OCI-LY7 (cell line): ENCODE results near the gene SART1. TPM values are rescaled to one million over a fixed set of nuclear protein-coding genes. Genes with fewer than 3 reads are reported as not detected.
A peak's percentile ranks its signal among the peaks of the same experiment; 100 is the strongest.

Experiments used
- BruUV-seq: library from RNA; stranded (reverse); fragments of 400-500 nt; replicated peaks from 2 replicates; lab custom pipeline; 2021; lab: Mats Ljungman, UMichigan
- CTCF ChIA-PET: fragments of 300-600 bp; sonication (Branson Sonifier 250); formaldehyde crosslinking; loops from one replicate; lab custom pipeline; 2022; ENCODE audit warnings: antibody characterized with exemption; ENCODE audit not compliant: unreplicated experiment; lab: Charles Lee
- POLR2A ChIA-PET: fragments of 300-600 bp; sonication (Branson Sonifier 250); formaldehyde crosslinking; loops from one replicate; lab custom pipeline; 2022; ENCODE audit warnings: antibody characterized with exemption; lab: Charles Lee
- DNase-seq: peaks from one replicate; pipeline ENCODE4 v3.0.0-alpha.2; 2015; ENCODE audit warnings: low spot score
- H2AFZ ChIP-seq: fragments of 200-600 bp; sonication (generic), shearing (Covaris generic); 2 replicates; pipeline ENCODE4 v1.6.1; 2014; ENCODE audit warnings: mild to moderate bottlenecking, antibody characterized with exemption, low read length, moderate library complexity
- H3K27ac ChIP-seq: fragments of 200-600 bp; sonication (generic); 2 replicates; pipeline ENCODE4 v1.5.1; 2014; ENCODE audit warnings: mixed run types, low read depth, mild to moderate bottlenecking, moderate library complexity, low read length, inconsistent platforms; ENCODE audit not compliant: poor library complexity, severe bottlenecking
- H3K36me3 ChIP-seq: fragments of 200-600 bp; sonication (generic); 2 replicates; pipeline ENCODE4 v1.6.1; 2014; ENCODE audit warnings: mild to moderate bottlenecking, antibody characterized with exemption, low read length, moderate library complexity, mixed read lengths; ENCODE audit not compliant: insufficient read depth
- H3K4me1 ChIP-seq: fragments of 200-600 bp; sonication (generic); 2 replicates; pipeline ENCODE4 v1.5.1; 2014; ENCODE audit warnings: mild to moderate bottlenecking, low read length; ENCODE audit not compliant: insufficient read depth, poor library complexity, severe bottlenecking
- H3K4me2 ChIP-seq: fragments of 200-600 bp; sonication (generic); 2 replicates; pipeline ENCODE4 v1.6.1; 2014; ENCODE audit warnings: mild to moderate bottlenecking, low read length
- H3K4me3 ChIP-seq: fragments of 200-600 bp; sonication (generic); 2 replicates; pipeline ENCODE4 v1.5.1; 2014; ENCODE audit warnings: mild to moderate bottlenecking, low read depth, low read length; ENCODE audit not compliant: poor library complexity, severe bottlenecking
- H3K79me2 ChIP-seq: fragments of 200-600 bp; sonication (generic); 2 replicates; pipeline ENCODE4 v1.6.1; 2016; ENCODE audit warnings: low read depth, mild to moderate bottlenecking, low read length, moderate library complexity, mixed read lengths; ENCODE audit not compliant: insufficient read depth
- H3K9me2 ChIP-seq: fragments of 200-600 bp; sonication (generic); 2 replicates; pipeline ENCODE4 v1.6.1; 2016; ENCODE audit warnings: mild to moderate bottlenecking, low read length, mixed read lengths; ENCODE audit not compliant: insufficient read depth
- H3K9me3 ChIP-seq: fragments of 200-600 bp; sonication (generic); 2 replicates; pipeline ENCODE4 v1.6.1; 2014; ENCODE audit warnings: mild to moderate bottlenecking, mixed run types, low read length, mixed read lengths
- H4K20me1 ChIP-seq: fragments of 200-600 bp; sonication (generic); 2 replicates; pipeline ENCODE4 v1.6.1; 2014; ENCODE audit warnings: mild to moderate bottlenecking, antibody characterized with exemption, low read length, moderate library complexity, mixed read lengths; ENCODE audit not compliant: insufficient read depth
- CTCF ChIP-seq: fragments of 200-600 bp; sonication (generic); conservative IDR thresholded peaks from 2 replicates; pipeline ENCODE4 v1.5.1; 2014; ENCODE audit warnings: mild to moderate bottlenecking, antibody characterized with exemption, low read length, moderate library complexity, mixed read lengths
- EZH2phosphoT487 ChIP-seq: fragments of 200-600 bp; sonication (generic); IDR thresholded peaks from 2 replicates; pipeline ENCODE4 v1.6.1; 2018; ENCODE audit warnings: low read depth, borderline replicate concordance, mild to moderate bottlenecking, mixed run types, antibody characterized with exemption, low read length, moderate library complexity, mixed read lengths
- intact Hi-C: fragments of 100-400 bp; cut with micrococcal nuclease; formaldehyde crosslinking; loops from one replicate; pipeline ENCODE4 v1.10.0; 2022; ENCODE audit not compliant: unreplicated experiment
- total RNA-seq, 2 experiments: library from RNA; depleted of rRNA in 1 of 2; stranded (reverse); fragments of >200 nt in 1 of 2; shearing (Covaris generic) in 1 of 2; gene quantifications; 2 replicates each; pipeline ENCODE4 v1.2.3, GENCODE V29; 2014 to 2022

The SART1 gene
- total RNA-seq, 2 experiments from 2014 or later: 50.4 to 55.5 TPM

- BruUV-seq: no TSS peak
- TF ChIP-seq CTCF (peak; percentile 41; the same call in 1 of the 2 replicates), EZH2phosphoT487 (no peak)
- ChIA-PET POLR2A (interaction anchor here (0.7 to 1.0 kb wide), 2 partner anchors 71 to 112 kb away, joined by 4 read pairs; partner anchors contain the start of gene CCDC85B), CTCF (interaction anchor here (0.6 to 0.7 kb wide), 3 partner anchors 20 to 115 kb away, joined by 3 read pairs; partner anchors contain the start of genes FIBP and SF3B2)
- intact Hi-C loops: loop anchor here (1.0 to 5.0 kb wide), 8 partner anchors 41 to 290 kb away; partner anchors contain the start of genes C11orf68, CCDC85B, DRAP1 and KAT5
- H3K79me2 ChIP-seq: peaks cover 52% of the 10 kb centered on the region
- DNase-seq: no peak
- peaks cover 61% of the 10 kb centered on the region for H3K36me3 ChIP-seq
- peak overlapping the region; percentile 81 for H3K4me2 ChIP-seq
- H3K9me3 ChIP-seq: no peaks in the 10 kb centered on the region
- no peaks in the 10 kb centered on the region for H4K20me1 ChIP-seq
- H3K9me2 ChIP-seq: no peaks in the 10 kb centered on the region
- peaks cover 33% of the 10 kb centered on the region for H3K4me1 ChIP-seq
- H2AFZ ChIP-seq: peak overlapping the region; percentile 75; the same call in 1 of the 2 replicates
- peak overlapping the region; percentile 93 for H3K27ac ChIP-seq
- H3K4me3 ChIP-seq: peak overlapping the region; percentile 89
Measured at GRCh38 chr11:66002648-66003225, 41.2 kb downstream of the SART1 start.

GRCh38 chr11:66003291-66003690 lies 41.8 kb downstream of the SART1 start:
- TF ChIP-seq EZH2phosphoT487 (no peak), CTCF (no peak)
- Histone ChIP-seq H3K4me2 (peak overlapping the region; percentile 81), H3K4me1 (peaks cover 33% of the 10 kb centered on the region), H4K20me1 (no peaks in the 10 kb centered on the region), H3K9me2 (no peaks in the 10 kb centered on the region), H3K27ac (peak overlapping the region; percentile 93), H2AFZ (no peak overlapping the region), H3K4me3 (peak overlapping the region; percentile 89), H3K9me3 (no peaks in the 10 kb centered on the region), H3K79me2 (peaks cover 52% of the 10 kb centered on the region), H3K36me3 (peaks cover 55% of the 10 kb centered on the region)
- no TSS peak for BruUV-seq
- intact Hi-C loops: loop anchor here (5.0 kb wide), 5 partner anchors 49 to 291 kb away; partner anchors contain the start of genes CCDC85B, KAT5, RAB1B and SF3B2
- DNase-seq: no peak
- POLR2A ChIA-PET: no interaction called here
- CTCF ChIA-PET: no interaction called here

- H4K20me1 ChIP-seq: no peaks in the 10 kb centered on the region
- no peak overlapping the region for H2AFZ ChIP-seq
- peaks cover 33% of the 10 kb centered on the region for H3K4me1 ChIP-seq
- peak overlapping the region; percentile 29 for H3K4me3 ChIP-seq
- peak overlapping the region; percentile 70 for H3K4me2 ChIP-seq
- TF ChIP-seq CTCF (no peak), EZH2phosphoT487 (no peak)
- no peaks in the 10 kb centered on the region for H3K9me3 ChIP-seq
- H3K79me2 ChIP-seq: peaks cover 47% of the 10 kb centered on the region
- H3K36me3 ChIP-seq: peaks cover 46% of the 10 kb centered on the region
- H3K9me2 ChIP-seq: no peaks in the 10 kb centered on the region
- ChIA-PET CTCF (no interaction called here), POLR2A (no interaction called here)
- intact Hi-C loops: loop anchor here (5.0 kb wide), 5 partner anchors 48 to 292 kb away; partner anchors contain the start of genes CCDC85B, KAT5, RAB1B and SF3B2
- BruUV-seq: no TSS peak
- DNase-seq: peak; percentile 61
- H3K27ac ChIP-seq: peak overlapping the region; percentile 50
Measured at GRCh38 chr11:66004186-66004585, 42.7 kb downstream of the SART1 start.
